IPS-18c (cell line): ENCODE results near the gene SLC41A1.

Source experiments
- H3K4me3 ChIP-seq: 2 replicates; pipeline ENCODE4 v1.7.0; 2013; ENCODE audit warnings: low read depth, mild to moderate bottlenecking, low read length, moderate library complexity; ENCODE audit not compliant: insufficient read depth
- H3K9me3 ChIP-seq: one replicate; pipeline ENCODE4 v1.6.1; 2013; ENCODE audit warnings: mild to moderate bottlenecking, low read length, moderate library complexity; ENCODE audit not compliant: control insufficient read depth, insufficient read depth

Gene SLC41A1

GRCh38 chr1:205774198-205775014, 38.6 kb downstream of the SLC41A1 start:
- peak overlapping the region; percentile 63 for H3K4me3 ChIP-seq
- H3K9me3 ChIP-seq = no peaks in the 10 kb centered on the region

- Histone ChIP-seq H3K9me3 (no peaks in the 10 kb centered on the region), H3K4me3 (no peak overlapping the region)
Measured at GRCh38 chr1:205772607-205773032, 40.4 kb downstream of the SLC41A1 start.

GRCh38 chr1:205770618-205771017, 42.4 kb downstream of the SLC41A1 start:
- Histone ChIP-seq H3K9me3 (no peaks in the 10 kb centered on the region), H3K4me3 (no peak overlapping the region)

- H3K9me3 ChIP-seq = no peaks in the 10 kb centered on the region
Measured at GRCh38 chr1:205769641-205770365, 43.2 kb downstream of the SLC41A1 start.

GRCh38 chr1:205767248-205767647, 45.8 kb downstream of the SLC41A1 start:
- no peak overlapping the region for H3K4me3 ChIP-seq
- H3K9me3 ChIP-seq = no peaks in the 10 kb centered on the region

More at GRCh38 chr1:205769641-205770365, 43.2 kb downstream of the SLC41A1 start:
- H3K4me3 ChIP-seq = no peak overlapping the region

- H3K9me3 ChIP-seq = no peaks in the 10 kb centered on the region
- no peak overlapping the region for H3K4me3 ChIP-seq
Measured at GRCh38 chr1:205766570-205766969, 46.4 kb downstream of the SLC41A1 start.

GRCh38 chr1:205766038-205766437, 47.0 kb downstream of the SLC41A1 start:
- H3K4me3 ChIP-seq = no peak overlapping the region
- H3K9me3 ChIP-seq = no peaks in the 10 kb centered on the region

GRCh38 chr1:205764578-205764977, 48.4 kb downstream of the SLC41A1 start:
- H3K9me3 ChIP-seq = no peaks in the 10 kb centered on the region
- H3K4me3 ChIP-seq = no peak overlapping the region

- Histone ChIP-seq H3K4me3 (no peak overlapping the region), H3K9me3 (no peaks in the 10 kb centered on the region)
Measured at GRCh38 chr1:205763980-205764379, 49.0 kb downstream of the SLC41A1 start.

- no peak overlapping the region for H3K4me3 ChIP-seq
- H3K9me3 ChIP-seq = no peaks in the 10 kb centered on the region
Measured at GRCh38 chr1:205760606-205761005, 52.4 kb downstream of the SLC41A1 start.

GRCh38 chr1:205756552-205756951, 56.4 kb downstream of the SLC41A1 start:
- Histone ChIP-seq H3K4me3 (no peak overlapping the region), H3K9me3 (no peaks in the 10 kb centered on the region)

GRCh38 chr1:205754857-205755256, 58.1 kb downstream of the SLC41A1 start:
- H3K9me3 ChIP-seq = no peaks in the 10 kb centered on the region
- no peak overlapping the region for H3K4me3 ChIP-seq

- Histone ChIP-seq H3K4me3 (0 out of 2 replicates have a peak overlapping the region, but pooled peaks have one; percentile 92), H3K9me3 (no peaks in the 10 kb centered on the region)
Measured at GRCh38 chr1:205751036-205751651, 61.9 kb downstream of the SLC41A1 start.

- Histone ChIP-seq H3K4me3 (peak within 1 kb of the TSS; percentile 92), H3K9me3 (no peaks in the 10 kb centered on the region)
Measured at GRCh38 chr1:205750138-205751035, 62.6 kb downstream of the SLC41A1 start, which contains the start of gene NUCKS1. NUCKS1 (minus strand) TSS chr1:205750182; CDS start chr1:205749973, 209 bp downstream.

GRCh38 chr1:205749234-205750137, 63.5 kb downstream of the SLC41A1 start:
- Histone ChIP-seq H3K4me3 (peak overlapping the region; percentile 92), H3K9me3 (no peaks in the 10 kb centered on the region)
